DND-41 (cell line): ENCODE results near the gene CCDC148.

Experiments
- ATAC-seq: fragments of 200-7000 bp; cut with Tn5 transposase; 3 replicates; pipeline ENCODE4 v1.9.1; 2021; ENCODE audit warnings: low read depth; ENCODE audit not compliant: insufficient read depth
- DNase-seq: peaks from one replicate; pipeline ENCODE4 v3.0.0-alpha.2; 2020
- H2AFZ ChIP-seq: 2 replicates; pipeline ENCODE4 v1.6.0; 2012; ENCODE audit warnings: low read depth, low read length
- H3K27ac ChIP-seq: 2 replicates; pipeline ENCODE4 v1.5.1; 2012; ENCODE audit warnings: low read length, inconsistent platforms
- H3K27me3 ChIP-seq: fragments of 200-600 bp; sonication (generic); 2 replicates; pipeline ENCODE4 v1.6.0; 2012; ENCODE audit warnings: low read length, mild to moderate bottlenecking, inconsistent platforms; ENCODE audit not compliant: insufficient read depth, poor library complexity
- H3K36me3 ChIP-seq: 2 replicates; pipeline ENCODE4 v1.5.1; 2012; ENCODE audit warnings: low read length, inconsistent platforms; ENCODE audit not compliant: insufficient read depth
- H3K4me1 ChIP-seq: 2 replicates; pipeline ENCODE4 v1.5.1; 2012; ENCODE audit warnings: mild to moderate bottlenecking, low read length; ENCODE audit not compliant: insufficient read depth
- H3K4me2 ChIP-seq: 2 replicates; pipeline ENCODE4 v1.6.0; 2012; ENCODE audit warnings: mild to moderate bottlenecking, moderate library complexity, low read length, inconsistent platforms; ENCODE audit not compliant: insufficient read depth
- H3K4me3 ChIP-seq, 2 experiments: fragments of 200-600 bp in 1 of 2; shearing (Covaris generic) in 1 of 2; 2 replicates each; pipeline ENCODE4 v1.5.1; 2012 to 2016; ENCODE audit warnings: inconsistent platforms in 2 of 2, low read length in 2 of 2, mild to moderate bottlenecking in 2 of 2, low read depth in 1 of 2, moderate library complexity in 1 of 2
- H3K79me2 ChIP-seq: 2 replicates; pipeline ENCODE4 v1.6.0; 2012; ENCODE audit warnings: low read length, inconsistent platforms; ENCODE audit not compliant: insufficient read depth
- H3K9ac ChIP-seq: 2 replicates; pipeline ENCODE4 v1.6.0; 2012; ENCODE audit warnings: low read depth, mild to moderate bottlenecking, inconsistent platforms, low read length, moderate library complexity
- H3K9me3 ChIP-seq: 2 replicates; pipeline ENCODE4 v1.5.1; 2012; ENCODE audit warnings: low read length, moderate library complexity, mild to moderate bottlenecking, inconsistent platforms; ENCODE audit not compliant: insufficient read depth, severe bottlenecking
- H4K20me1 ChIP-seq: 2 replicates; pipeline ENCODE4 v1.6.0; 2012; ENCODE audit warnings: low read length; ENCODE audit not compliant: insufficient read depth
- EZH2 ChIP-seq: IDR thresholded peaks from 3 replicates; pipeline ENCODE4 v1.6.1; 2012; ENCODE audit warnings: borderline replicate concordance, low read depth, mild to moderate bottlenecking, moderate library complexity, low read length, inconsistent platforms; ENCODE audit not compliant: severe bottlenecking
- TF ChIP-seq, protein P1 (sequence below): IDR thresholded peaks from 2 replicates; pipeline ENCODE4 v1.5.1; 2012; ENCODE audit warnings: borderline replicate concordance, low read length, moderate library complexity, mild to moderate bottlenecking; ENCODE audit not compliant: poor library complexity, severe bottlenecking; ENCODE audit errors: extremely low read depth

The CCDC148 gene

GRCh38 chr2:158202161-158202815, 254.3 kb downstream of the CCDC148 start:
- H2AFZ ChIP-seq: no peak overlapping the region
- no peak overlapping the region for H3K4me2 ChIP-seq
- H3K4me1 ChIP-seq: no peaks in the 10 kb centered on the region
- ATAC-seq (no peak), DNase-seq (no peak)
- H3K79me2 ChIP-seq: no peaks in the 10 kb centered on the region
- H3K9ac ChIP-seq: no peak overlapping the region
- no peak overlapping the region for H3K27ac ChIP-seq
- peaks cover 5% of the 10 kb centered on the region for H3K27me3 ChIP-seq
- H3K36me3 ChIP-seq: no peaks in the 10 kb centered on the region
- H4K20me1 ChIP-seq: no peaks in the 10 kb centered on the region
- no peak overlapping the region for H3K4me3 ChIP-seq
- TF ChIP-seq, protein P1, sequence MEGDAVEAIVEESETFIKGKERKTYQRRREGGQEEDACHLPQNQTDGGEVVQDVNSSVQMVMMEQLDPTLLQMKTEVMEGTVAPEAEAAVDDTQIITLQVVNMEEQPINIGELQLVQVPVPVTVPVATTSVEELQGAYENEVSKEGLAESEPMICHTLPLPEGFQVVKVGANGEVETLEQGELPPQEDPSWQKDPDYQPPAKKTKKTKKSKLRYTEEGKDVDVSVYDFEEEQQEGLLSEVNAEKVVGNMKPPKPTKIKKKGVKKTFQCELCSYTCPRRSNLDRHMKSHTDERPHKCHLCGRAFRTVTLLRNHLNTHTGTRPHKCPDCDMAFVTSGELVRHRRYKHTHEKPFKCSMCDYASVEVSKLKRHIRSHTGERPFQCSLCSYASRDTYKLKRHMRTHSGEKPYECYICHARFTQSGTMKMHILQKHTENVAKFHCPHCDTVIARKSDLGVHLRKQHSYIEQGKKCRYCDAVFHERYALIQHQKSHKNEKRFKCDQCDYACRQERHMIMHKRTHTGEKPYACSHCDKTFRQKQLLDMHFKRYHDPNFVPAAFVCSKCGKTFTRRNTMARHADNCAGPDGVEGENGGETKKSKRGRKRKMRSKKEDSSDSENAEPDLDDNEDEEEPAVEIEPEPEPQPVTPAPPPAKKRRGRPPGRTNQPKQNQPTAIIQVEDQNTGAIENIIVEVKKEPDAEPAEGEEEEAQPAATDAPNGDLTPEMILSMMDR: no peak
- no peak for TF ChIP-seq EZH2
- no peaks in the 10 kb centered on the region for H3K9me3 ChIP-seq

DNA sequence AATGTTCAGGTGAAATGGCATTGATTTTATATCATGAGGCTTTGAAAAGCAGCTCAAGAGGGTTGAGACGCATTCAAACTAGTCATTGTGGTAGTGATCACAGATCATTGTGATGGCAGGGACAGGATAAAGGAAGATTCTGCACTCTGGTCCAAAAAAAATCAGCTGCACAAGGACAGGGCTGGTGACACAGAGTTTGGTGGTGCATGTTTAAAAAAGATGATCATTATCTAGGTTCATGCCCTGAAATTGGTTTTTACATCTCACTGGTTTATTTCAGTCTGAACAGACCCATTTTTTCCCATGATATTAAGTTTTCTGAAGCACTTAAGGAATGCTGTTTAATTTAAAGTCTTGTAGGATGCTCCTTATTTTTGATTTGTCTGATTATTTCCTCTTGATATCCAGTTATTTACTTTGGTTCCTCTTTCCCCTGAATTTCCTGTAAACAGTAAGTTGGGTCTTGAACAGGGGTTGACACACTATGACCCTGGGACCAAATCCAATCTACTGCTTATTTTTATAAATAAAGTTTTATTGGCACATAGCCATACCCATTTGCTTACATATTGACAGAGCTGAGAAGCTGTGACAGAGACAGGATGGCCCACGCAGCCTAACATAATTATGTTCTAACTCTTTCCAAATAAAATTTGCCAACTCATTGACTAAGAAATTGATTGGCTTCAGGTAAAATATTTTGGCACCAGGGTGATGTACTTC, 256.5 kb downstream of the CCDC148 start:
- Histone ChIP-seq H4K20me1 (no peaks in the 10 kb centered on the region), H3K27ac (no peak overlapping the region), H2AFZ (no peak overlapping the region), H3K9me3 (no peaks in the 10 kb centered on the region), H3K4me1 (no peaks in the 10 kb centered on the region), H3K79me2 (no peaks in the 10 kb centered on the region), H3K4me2 (no peak overlapping the region), H3K9ac (no peak overlapping the region), H3K36me3 (no peaks in the 10 kb centered on the region), H3K4me3 (no peak overlapping the region), H3K27me3 (peaks cover 9% of the 10 kb centered on the region)
- TF ChIP-seq, protein P1: no peak
- TF ChIP-seq EZH2: no peak
- ATAC-seq (no peak), DNase-seq (no peak)

DNA sequence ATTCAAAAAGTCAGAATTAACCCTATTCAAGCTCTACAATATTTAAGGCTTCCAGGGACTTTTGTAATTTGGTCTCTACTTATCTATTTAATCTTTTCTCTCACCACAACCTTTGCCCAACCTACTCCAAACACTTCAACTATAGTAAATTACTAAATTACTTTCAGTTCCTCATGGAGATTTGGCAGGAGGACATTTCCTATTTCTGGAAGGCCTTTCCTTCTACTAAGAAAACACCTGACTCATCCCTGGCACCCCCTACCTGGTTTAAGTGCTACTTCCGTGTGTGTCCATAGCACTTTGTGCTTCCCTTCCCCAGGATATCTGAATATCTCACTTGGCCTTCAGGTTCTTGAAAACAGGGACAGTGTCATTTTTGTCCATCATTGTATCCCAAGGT, 258.6 kb downstream of the CCDC148 start:
- TF ChIP-seq EZH2: no peak
- TF ChIP-seq, protein P1: no peak
- no peak for DNase-seq
- H3K9ac ChIP-seq: no peak overlapping the region

GRCh38 chr2:158194229-158194628, 262.3 kb downstream of the CCDC148 start:
- H3K4me2 ChIP-seq: no peak overlapping the region
- no peak for ATAC-seq
- H4K20me1 ChIP-seq: no peaks in the 10 kb centered on the region
- H3K27ac ChIP-seq: no peak overlapping the region
- H3K9ac ChIP-seq: no peak overlapping the region
- H3K4me3 ChIP-seq: no peak overlapping the region
- no peaks in the 10 kb centered on the region for H3K36me3 ChIP-seq
- no peak overlapping the region for H2AFZ ChIP-seq
- H3K27me3 ChIP-seq: peaks cover 8% of the 10 kb centered on the region
- no peaks in the 10 kb centered on the region for H3K9me3 ChIP-seq
- DNase-seq: no peak
- H3K4me1 ChIP-seq: no peaks in the 10 kb centered on the region
- H3K79me2 ChIP-seq: no peaks in the 10 kb centered on the region
- TF ChIP-seq, protein P1: no peak
- no peak for TF ChIP-seq EZH2

More for the DNA sequence above, 258.6 kb downstream of the CCDC148 start:
- Histone ChIP-seq H3K79me2 (no peaks in the 10 kb centered on the region), H3K9me3 (no peaks in the 10 kb centered on the region), H4K20me1 (no peaks in the 10 kb centered on the region), H3K36me3 (no peaks in the 10 kb centered on the region), H3K27ac (no peak overlapping the region), H3K27me3 (peaks cover 8% of the 10 kb centered on the region), H2AFZ (no peak overlapping the region), H3K4me3 (no peak overlapping the region), H3K4me2 (no peak overlapping the region), H3K4me1 (no peaks in the 10 kb centered on the region)
- ATAC-seq: no peak
